ENCODE measurements around the gene IMPDH1.

- TF ChIP-seq CTCF (conservative IDR thresholded peaks at IDR 0.05; ENCODE audit: low read length) (no peak), EZH2phosphoT487 (IDR thresholded peaks at IDR 0.05; ENCODE audit: borderline replicate concordance) (no peak)
Measured at GRCh38 chr7:128448751-128449302, 39.0 kb upstream of the IMPDH1 start.

Data from Loucy (cell line).